NCI-H2107 (cell line): ENCODE measurements around the gene SPSB1.

Source experiments
- DNase-seq: peaks from one replicate; lab custom pipeline; 2025; lab: John Stamatoyannopoulos, UW

SPSB1 gene

GRCh38 chr1:9391620-9392019, 98.9 kb downstream of the SPSB1 start:
- DNase-seq, result no peak

- no peak for DNase-seq
Measured at GRCh38 chr1:9394010-9394409, 101.3 kb downstream of the SPSB1 start.

- DNase-seq, result no peak
Measured at GRCh38 chr1:9395018-9395417, 102.3 kb downstream of the SPSB1 start.

GRCh38 chr1:9397047-9397446, 104.4 kb downstream of the SPSB1 start:
- no peak for DNase-seq

GRCh38 chr1:9397997-9398526, 105.4 kb downstream of the SPSB1 start:
- no peak for DNase-seq

GRCh38 chr1:9399510-9400424, 107.1 kb downstream of the SPSB1 start:
- DNase-seq, result no peak

GRCh38 chr1:9400425-9401079, 107.9 kb downstream of the SPSB1 start:
- DNase-seq, result no peak

- DNase-seq, result no peak
Measured at GRCh38 chr1:9401080-9401453, 108.4 kb downstream of the SPSB1 start.

- DNase-seq, result no peak
Measured at GRCh38 chr1:9402256-9402616, 109.5 kb downstream of the SPSB1 start.

GRCh38 chr1:9402717-9403225, 110.1 kb downstream of the SPSB1 start:
- no peak for DNase-seq

- no peak for DNase-seq
Measured at GRCh38 chr1:9404117-9404914, 111.6 kb downstream of the SPSB1 start.

GRCh38 chr1:9406111-9406510, 113.4 kb downstream of the SPSB1 start:
- DNase-seq, result no peak

- no peak for DNase-seq
Measured at GRCh38 chr1:9410737-9411297, 118.1 kb downstream of the SPSB1 start.

GRCh38 chr1:9413071-9413876, 120.6 kb downstream of the SPSB1 start:
- no peak for DNase-seq

- DNase-seq, result no peak
Measured at GRCh38 chr1:9413877-9414213, 121.2 kb downstream of the SPSB1 start.

- no peak for DNase-seq
Measured at GRCh38 chr1:9416506-9416905, 123.8 kb downstream of the SPSB1 start.

- DNase-seq, result no peak
Measured at GRCh38 chr1:9416918-9417500, 124.3 kb downstream of the SPSB1 start.

GRCh38 chr1:9417695-9418094, 125.0 kb downstream of the SPSB1 start:
- DNase-seq, result no peak

GRCh38 chr1:9418851-9419250, 126.2 kb downstream of the SPSB1 start:
- DNase-seq, result no peak
